H1 (cell line): ENCODE results near the gene ZNF484. TPM values are rescaled to one million over a fixed set of nuclear protein-coding genes. Genes with fewer than 3 reads are reported as not detected.

Experiments used
- BCL11A ChIP-seq, 2 experiments: IDR thresholded peaks; one replicate each; pipeline ENCODE4 v1.6.1; 2011; ENCODE audit warnings: low read depth in 2 of 2, low read length in 2 of 2, mild to moderate bottlenecking in 2 of 2
- CBX8 ChIP-seq: fragments of 300-800, 300-1000 bp; sonication (generic); IDR thresholded peaks from 2 replicates; pipeline ENCODE4 v1.7.1; 2016; ENCODE audit warnings: low read depth, low read length, borderline replicate concordance
- CTBP2 ChIP-seq: IDR thresholded peaks from 2 replicates; pipeline ENCODE4 v1.7.0; 2011; ENCODE audit warnings: borderline replicate concordance, mild to moderate bottlenecking, moderate library complexity, mixed read lengths, low read length; ENCODE audit not compliant: insufficient read depth, insufficient read length
- JUN ChIP-seq: IDR thresholded peaks from 2 replicates; pipeline ENCODE4 v1.6.1; 2011; ENCODE audit warnings: low read depth, mild to moderate bottlenecking, improper control_type of control experiment, low read length
- KDM5A ChIP-seq: fragments of 200-600 bp; IDR thresholded peaks from 2 replicates; pipeline ENCODE4 v1.7.1; 2012; ENCODE audit warnings: mild to moderate bottlenecking, low read length, inconsistent platforms, mixed read lengths
- NANOG ChIP-seq: IDR thresholded peaks from 2 replicates; pipeline ENCODE4 v1.6.1; 2011; ENCODE audit warnings: low read length, low read depth, mild to moderate bottlenecking, inconsistent platforms; ENCODE audit not compliant: insufficient read depth, poor library complexity, severe bottlenecking
- POU5F1 ChIP-seq: IDR thresholded peaks from 2 replicates; pipeline ENCODE4 v1.6.1; 2011; ENCODE audit warnings: low read depth, mild to moderate bottlenecking, low read length, moderate library complexity
- RNF2 ChIP-seq: fragments of 200-900, 300-1000 bp; sonication (generic); IDR thresholded peaks from 2 replicates; pipeline ENCODE4 v1.7.1; 2016; ENCODE audit warnings: borderline replicate concordance, low read depth, mild to moderate bottlenecking, antibody characterized with exemption, low read length; ENCODE audit not compliant: poor library complexity, severe bottlenecking; ENCODE audit errors: missing control alignments
- SIN3A ChIP-seq, 2 experiments: IDR thresholded peaks in 1 of 2; conservative IDR thresholded peaks in 1 of 2; 2 replicates each; pipeline ENCODE4 v1.6.1; 2011 to 2012; ENCODE audit warnings: low read length in 2 of 2, improper control_type of control experiment in 1 of 2, low read depth in 1 of 2, mild to moderate bottlenecking in 1 of 2
- SP1 ChIP-seq: IDR thresholded peaks from 2 replicates; pipeline ENCODE4 v1.6.1; 2011; ENCODE audit warnings: low read depth, low read length
- SP4 ChIP-seq: IDR thresholded peaks from 2 replicates; pipeline ENCODE4 v1.6.1; 2012; ENCODE audit warnings: low read length, inconsistent platforms
- SUZ12 ChIP-seq: fragments of 200-600 bp; sonication (generic); IDR thresholded peaks from 2 replicates; pipeline ENCODE4 v1.6.1; 2012; ENCODE audit warnings: mild to moderate bottlenecking, inconsistent platforms, low read length, moderate library complexity, mixed read lengths
- TEAD4 ChIP-seq: IDR thresholded peaks from 2 replicates; pipeline ENCODE4 v1.6.1; 2012; ENCODE audit warnings: low read depth, low read length, inconsistent platforms, mixed read lengths
- polyA plus RNA-seq, 7 experiments: library from polyadenylated mRNA; depleted of rRNA in 3 of 7; stranded (reverse) in 5 of 7; unstranded in 2 of 7; fragments of >200 nt in 5 of 7; fragments of 200-250 nt in 2 of 7; gene quantifications; 1 replicate in 5 of 7; 2 replicates in 1 of 7; 4 replicates in 1 of 7; pipeline versions ENCODE4 v1.2.1 to v1.2.3, GENCODE V29; 2011 to 2013; ENCODE audit warnings: missing spikeins in 2 of 7, mixed read lengths in 2 of 7
- total RNA-seq: library from RNA; stranded (reverse); fragmentation: NEBNext Ultra II Directional; extraction: Animal tissue kit (Norgen Biotek cat#: 25700); gene quantifications from 2 replicates; pipeline ENCODE4 v1.2.1, GENCODE V29; 2021
- TF ChIP-seq, protein P1 (sequence below): IDR thresholded peaks from 2 replicates; pipeline ENCODE4 v1.6.1; 2011; ENCODE audit warnings: low read depth, mild to moderate bottlenecking, low read length; ENCODE audit not compliant: insufficient read depth
- TF ChIP-seq, protein P2 (sequence below), 3 experiments: IDR thresholded peaks; 1 replicate in 2 of 3; 2 replicates in 1 of 3; pipeline versions ENCODE4 v1.5.1 to v1.6.1; 2011; ENCODE audit warnings: low read length in 3 of 3, mild to moderate bottlenecking in 3 of 3, inconsistent platforms in 2 of 3, low read depth in 1 of 3, moderate library complexity in 1 of 3; ENCODE audit not compliant: insufficient read depth in 1 of 3; ENCODE audit errors: control extremely low read depth in 1 of 3
- TF ChIP-seq, protein P3 (sequence below): IDR thresholded peaks from 2 replicates; pipeline ENCODE4 v1.6.1; 2012; ENCODE audit warnings: low read length, inconsistent platforms
- TF ChIP-seq, protein P4 (sequence below): IDR thresholded peaks from 2 replicates; pipeline ENCODE4 v1.6.1; 2012; ENCODE audit warnings: inconsistent platforms

ZNF484 gene
- total and polyA plus RNA-seq, 2 of the 8 experiments (the other 6 are each of a cell fraction or from before 2014, with no cell fraction given) = 1.3 to 11.5 TPM

DNA sequence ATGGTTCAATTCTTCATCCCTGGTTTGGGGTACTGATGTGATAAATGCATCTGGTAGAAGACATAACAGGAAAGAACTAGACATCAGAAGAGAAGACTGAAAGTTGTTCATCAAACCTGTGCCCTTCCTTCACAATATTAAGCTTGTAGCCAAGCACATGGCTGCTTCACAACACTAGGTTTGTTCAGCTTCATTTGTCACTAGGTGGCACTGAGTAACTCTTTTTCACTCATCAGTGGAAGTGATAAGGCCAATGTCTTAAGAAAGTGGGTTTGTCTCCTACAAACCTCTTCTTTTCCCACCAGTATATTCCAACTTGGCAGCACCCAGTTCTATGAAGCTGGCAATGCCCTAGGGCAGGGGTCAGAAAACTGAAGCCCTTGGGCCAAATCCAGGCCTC lies 26.9 kb downstream of the ZNF484 start (continued):
- TF ChIP-seq, protein P1, sequence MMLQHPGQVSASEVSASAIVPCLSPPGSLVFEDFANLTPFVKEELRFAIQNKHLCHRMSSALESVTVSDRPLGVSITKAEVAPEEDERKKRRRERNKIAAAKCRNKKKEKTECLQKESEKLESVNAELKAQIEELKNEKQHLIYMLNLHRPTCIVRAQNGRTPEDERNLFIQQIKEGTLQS = no peak
- TF ChIP-seq SIN3A (conservative IDR thresholded peaks at IDR 0.05 in 1 of 2, IDR thresholded peaks at IDR 0.05 in 1 of 2; ENCODE audit: low read depth in 1 of 2, low read length in 2 of 2) (no peak), BCL11A (IDR thresholded peaks at IDR 0.05; ENCODE audit: low read depth in 2 of 2, low read length in 2 of 2) (no peak), NANOG (no peak), SP1 (no peak), POU5F1 (no peak), CTBP2 (no peak), KDM5A (no peak), JUN (no peak), CBX8 (no peak), SP4 (no peak), RNF2 (no peak), SUZ12 (no peak), TEAD4 (no peak)
- TF ChIP-seq, protein P2, sequence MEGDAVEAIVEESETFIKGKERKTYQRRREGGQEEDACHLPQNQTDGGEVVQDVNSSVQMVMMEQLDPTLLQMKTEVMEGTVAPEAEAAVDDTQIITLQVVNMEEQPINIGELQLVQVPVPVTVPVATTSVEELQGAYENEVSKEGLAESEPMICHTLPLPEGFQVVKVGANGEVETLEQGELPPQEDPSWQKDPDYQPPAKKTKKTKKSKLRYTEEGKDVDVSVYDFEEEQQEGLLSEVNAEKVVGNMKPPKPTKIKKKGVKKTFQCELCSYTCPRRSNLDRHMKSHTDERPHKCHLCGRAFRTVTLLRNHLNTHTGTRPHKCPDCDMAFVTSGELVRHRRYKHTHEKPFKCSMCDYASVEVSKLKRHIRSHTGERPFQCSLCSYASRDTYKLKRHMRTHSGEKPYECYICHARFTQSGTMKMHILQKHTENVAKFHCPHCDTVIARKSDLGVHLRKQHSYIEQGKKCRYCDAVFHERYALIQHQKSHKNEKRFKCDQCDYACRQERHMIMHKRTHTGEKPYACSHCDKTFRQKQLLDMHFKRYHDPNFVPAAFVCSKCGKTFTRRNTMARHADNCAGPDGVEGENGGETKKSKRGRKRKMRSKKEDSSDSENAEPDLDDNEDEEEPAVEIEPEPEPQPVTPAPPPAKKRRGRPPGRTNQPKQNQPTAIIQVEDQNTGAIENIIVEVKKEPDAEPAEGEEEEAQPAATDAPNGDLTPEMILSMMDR (IDR thresholded peaks at IDR 0.05; ENCODE audit: control extremely low read depth in 1 of 3, insufficient read depth in 1 of 3, low read depth in 1 of 3, low read length in 3 of 3) = peak in 2 of 3 experiments; percentile 26 to 33; a peak in 2 of 4 replicates
- TF ChIP-seq, protein P3, sequence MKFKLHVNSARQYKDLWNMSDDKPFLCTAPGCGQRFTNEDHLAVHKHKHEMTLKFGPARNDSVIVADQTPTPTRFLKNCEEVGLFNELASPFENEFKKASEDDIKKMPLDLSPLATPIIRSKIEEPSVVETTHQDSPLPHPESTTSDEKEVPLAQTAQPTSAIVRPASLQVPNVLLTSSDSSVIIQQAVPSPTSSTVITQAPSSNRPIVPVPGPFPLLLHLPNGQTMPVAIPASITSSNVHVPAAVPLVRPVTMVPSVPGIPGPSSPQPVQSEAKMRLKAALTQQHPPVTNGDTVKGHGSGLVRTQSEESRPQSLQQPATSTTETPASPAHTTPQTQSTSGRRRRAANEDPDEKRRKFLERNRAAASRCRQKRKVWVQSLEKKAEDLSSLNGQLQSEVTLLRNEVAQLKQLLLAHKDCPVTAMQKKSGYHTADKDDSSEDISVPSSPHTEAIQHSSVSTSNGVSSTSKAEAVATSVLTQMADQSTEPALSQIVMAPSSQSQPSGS = no peak
- TF ChIP-seq, protein P4, sequence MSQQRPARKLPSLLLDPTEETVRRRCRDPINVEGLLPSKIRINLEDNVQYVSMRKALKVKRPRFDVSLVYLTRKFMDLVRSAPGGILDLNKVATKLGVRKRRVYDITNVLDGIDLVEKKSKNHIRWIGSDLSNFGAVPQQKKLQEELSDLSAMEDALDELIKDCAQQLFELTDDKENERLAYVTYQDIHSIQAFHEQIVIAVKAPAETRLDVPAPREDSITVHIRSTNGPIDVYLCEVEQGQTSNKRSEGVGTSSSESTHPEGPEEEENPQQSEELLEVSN = peak; percentile 47; the same call in 1 of the 2 replicates
